ENCODE results near the gene ERC2. TPM values are rescaled to one million over a fixed set of nuclear protein-coding genes. Genes with fewer than 3 reads are reported as not detected.

The ERC2 gene
- total RNA-seq, 4 donors from 2014 or later, result 0.81 to 2.9 (median 1.6) TPM

GRCh38 chr3:55637906-55638638 lies 830.2 kb downstream of the ERC2 start:
- Histone ChIP-seq H3K36me3 (no peaks in the 10 kb centered on the region), H3K27me3 (no peaks in the 10 kb centered on the region), H3K27ac (no peak overlapping the region), H3K9me3 (no peaks in the 10 kb centered on the region), H3K4me1 (no peaks in the 10 kb centered on the region), H3K4me3 (no peak overlapping the region)
- WGBS, 2 donors (ENCODE audit: low coverage in 1 of 2), result 72 to 79% methylated on average over 7 of the region's 7 CpGs
- ATAC-seq, result no peak
- TF ChIP-seq POLR2A (IDR thresholded peaks at IDR 0.05) (no peak), POLR2AphosphoS5 (IDR thresholded peaks at IDR 0.05) (no peak), CTCF (IDR thresholded peaks at IDR 0.05) (no peak), EP300 (IDR thresholded peaks at IDR 0.05) (no peak)

- 86% methylated on average over 7 of the region's 9 CpGs; no CpG with 5 or more reads in 1 of the 2 donors for WGBS, 2 donors (ENCODE audit: low coverage in 1 of 2)
- H3K4me3 ChIP-seq, result no peak overlapping the region
- TF ChIP-seq POLR2A (IDR thresholded peaks at IDR 0.05) (no peak), EP300 (IDR thresholded peaks at IDR 0.05) (no peak), POLR2AphosphoS5 (IDR thresholded peaks at IDR 0.05) (no peak), CTCF (IDR thresholded peaks at IDR 0.05) (no peak)
- H3K4me1 ChIP-seq, result no peaks in the 10 kb centered on the region
- H3K36me3 ChIP-seq, result no peaks in the 10 kb centered on the region
- ATAC-seq, result no peak
- H3K9me3 ChIP-seq, result no peaks in the 10 kb centered on the region
- H3K27me3 ChIP-seq, result no peaks in the 10 kb centered on the region
- no peak overlapping the region for H3K27ac ChIP-seq
Measured at GRCh38 chr3:55636300-55637195, 831.7 kb downstream of the ERC2 start.

DNA sequence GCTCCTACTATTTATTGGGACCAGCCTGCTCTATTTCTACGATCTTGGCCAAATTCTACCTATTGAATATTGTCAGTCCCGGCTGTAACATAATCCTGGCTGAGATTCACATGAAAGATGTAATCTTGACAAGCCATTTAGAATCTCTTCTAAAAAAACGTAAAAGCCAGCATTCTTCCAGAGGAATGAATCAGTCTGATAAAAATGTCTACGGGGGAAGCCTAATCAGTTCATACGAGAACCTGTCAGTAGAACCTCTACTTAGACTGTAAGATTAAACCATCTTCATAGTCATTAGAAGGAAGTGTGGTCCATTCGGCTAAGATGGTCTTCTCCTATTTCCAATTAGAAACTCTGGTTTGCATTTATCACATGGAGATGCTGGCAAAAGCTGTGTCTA lies 833.9 kb downstream of the ERC2 start:
- TF ChIP-seq POLR2A (IDR thresholded peaks at IDR 0.05) (no peak), EP300 (IDR thresholded peaks at IDR 0.05) (no peak), POLR2AphosphoS5 (IDR thresholded peaks at IDR 0.05) (no peak), CTCF (IDR thresholded peaks at IDR 0.05) (no peak)
- no peaks in the 10 kb centered on the region for H3K27me3 ChIP-seq
- no peak overlapping the region for H3K27ac ChIP-seq
- H3K4me1 ChIP-seq, result no peaks in the 10 kb centered on the region
- 65 to 80% methylated on average over 1 to 6 of the region's 6 CpGs for WGBS, 2 donors (ENCODE audit: low coverage in 1 of 2)
- no peak overlapping the region for H3K4me3 ChIP-seq
- H3K36me3 ChIP-seq, result no peaks in the 10 kb centered on the region
- ATAC-seq, result no peak
- H3K9me3 ChIP-seq, result no peaks in the 10 kb centered on the region

- TF ChIP-seq POLR2A (IDR thresholded peaks at IDR 0.05) (no peak), EP300 (IDR thresholded peaks at IDR 0.05) (no peak), CTCF (IDR thresholded peaks at IDR 0.05) (no peak), POLR2AphosphoS5 (IDR thresholded peaks at IDR 0.05) (no peak)
- H3K36me3 ChIP-seq, result no peaks in the 10 kb centered on the region
- no peaks in the 10 kb centered on the region for H3K4me1 ChIP-seq
- 91% methylated on average over 2 of the region's 2 CpGs; no CpG with 5 or more reads in 1 of the 2 donors for WGBS, 2 donors (ENCODE audit: low coverage in 1 of 2)
- no peak for ATAC-seq
- H3K4me3 ChIP-seq, result no peak overlapping the region
- H3K27me3 ChIP-seq, result no peaks in the 10 kb centered on the region
- no peaks in the 10 kb centered on the region for H3K9me3 ChIP-seq
- no peak overlapping the region for H3K27ac ChIP-seq
Measured at GRCh38 chr3:55633333-55633732, 834.9 kb downstream of the ERC2 start.
